Measurements from ENCODE around the gene DOCK4. TPM values are rescaled to one million over a fixed set of nuclear protein-coding genes. Genes with fewer than 3 reads are reported as not detected.

The DOCK4 gene
- total RNA-seq, 1 donor from 2014 or later, result 4.5 TPM

- H3K36me3 ChIP-seq (ENCODE audit: control insufficient read depth, insufficient read depth, low read length), result no peaks in the 10 kb centered on the region
- TF ChIP-seq CTCF (IDR thresholded peaks at IDR 0.05; ENCODE audit: insufficient read depth, low read length, severe bottlenecking), result no peak
- FAIRE-seq (no peak), DNase-seq (ENCODE audit: low read depth) (no peak)
- no peaks in the 10 kb centered on the region for H3K27me3 ChIP-seq (ENCODE audit: control insufficient read depth, insufficient read depth, low read length)
- H3K4me3 ChIP-seq (ENCODE audit: low read depth, low read length), result no peak overlapping the region
Measured at GRCh38 chr7:112186300-112186699, 19.9 kb downstream of the DOCK4 start.

GRCh38 chr7:112185005-112185834, 21.0 kb downstream of the DOCK4 start:
- FAIRE-seq, result no peak

GRCh38 chr7:112184455-112184854, 21.7 kb downstream of the DOCK4 start:
- FAIRE-seq (no peak), DNase-seq (ENCODE audit: low read depth) (no peak)
- no peak for TF ChIP-seq CTCF (IDR thresholded peaks at IDR 0.05; ENCODE audit: insufficient read depth, low read length, severe bottlenecking)
- Histone ChIP-seq H3K36me3 (ENCODE audit: control insufficient read depth, insufficient read depth, low read length) (no peaks in the 10 kb centered on the region), H3K4me3 (ENCODE audit: low read depth, low read length) (no peak overlapping the region), H3K27me3 (ENCODE audit: control insufficient read depth, insufficient read depth, low read length) (no peaks in the 10 kb centered on the region)

More at GRCh38 chr7:112185005-112185834, 21.0 kb downstream of the DOCK4 start:
- no peak overlapping the region for H3K4me3 ChIP-seq (ENCODE audit: low read depth, low read length)
- peak; percentile 29 for DNase-seq (ENCODE audit: low read depth)
- no peaks in the 10 kb centered on the region for H3K36me3 ChIP-seq (ENCODE audit: control insufficient read depth, insufficient read depth, low read length)
- H3K27me3 ChIP-seq (ENCODE audit: control insufficient read depth, insufficient read depth, low read length), result no peaks in the 10 kb centered on the region
- TF ChIP-seq CTCF (IDR thresholded peaks at IDR 0.05; ENCODE audit: insufficient read depth, low read length, severe bottlenecking), result no peak

GRCh38 chr7:112183266-112183665, 22.9 kb downstream of the DOCK4 start:
- no peak for TF ChIP-seq CTCF (IDR thresholded peaks at IDR 0.05; ENCODE audit: insufficient read depth, low read length, severe bottlenecking)
- Histone ChIP-seq H3K27me3 (ENCODE audit: control insufficient read depth, insufficient read depth, low read length) (no peaks in the 10 kb centered on the region), H3K4me3 (ENCODE audit: low read depth, low read length) (no peak overlapping the region), H3K36me3 (ENCODE audit: control insufficient read depth, insufficient read depth, low read length) (no peaks in the 10 kb centered on the region)
- FAIRE-seq, result peak; percentile 47
- no peak for DNase-seq (ENCODE audit: low read depth)

- Histone ChIP-seq H3K27me3 (ENCODE audit: control insufficient read depth, insufficient read depth, low read length) (no peaks in the 10 kb centered on the region), H3K4me3 (ENCODE audit: low read depth, low read length) (no peak overlapping the region), H3K36me3 (ENCODE audit: control insufficient read depth, insufficient read depth, low read length) (no peaks in the 10 kb centered on the region)
- TF ChIP-seq CTCF (IDR thresholded peaks at IDR 0.05; ENCODE audit: insufficient read depth, low read length, severe bottlenecking), result no peak
- no peak for DNase-seq (ENCODE audit: low read depth)
- no peak for FAIRE-seq
Measured at GRCh38 chr7:112182749-112183148, 23.4 kb downstream of the DOCK4 start.
